K562 (cell line): ENCODE measurements around the gene SEC23A. TPM values are rescaled to one million over a fixed set of nuclear protein-coding genes. Genes with fewer than 3 reads are reported as not detected.
A peak's percentile ranks its signal among the peaks of the same experiment; 100 is the strongest.
"Not testable (repeated sequence)": the region's sequence is repeated elsewhere in the genome, so short reads cannot be mapped to it uniquely, and the experiment has no call there.

Source experiments
- ATAC-seq: fragments of 200-7000 bp; cut with Tn5 transposase; 3 replicates; pipeline ENCODE4 v1.9.1; 2020; ENCODE audit warnings: moderate library complexity
- BruUV-seq: library from RNA; stranded (reverse); fragments of 400-500 nt; replicated peaks from 2 replicates; lab custom pipeline; 2021; lab: Mats Ljungman, UMichigan
- CTCF ChIA-PET: fragments of 300-600 bp; formaldehyde crosslinking; extraction: SDS; loops from one replicate; lab custom pipeline; 2021; ENCODE audit warnings: low intra/inter-chr PET ratio; lab: Yijun Ruan, JAX
- POLR2A ChIA-PET: fragments of 300-600, 350-650 bp; sonication (Branson Sonifier 250); formaldehyde crosslinking; extraction: SDS; loops from one replicate; lab custom pipeline; 2021; ENCODE audit warnings: antibody characterized with exemption, inconsistent platforms; lab: Yijun Ruan, JAX
- DNase-seq, 4 experiments: peaks; one replicate each; pipeline versions ENCODE4 v3.0.0 to v3.0.0-alpha.2; 2011 to 2018; ENCODE audit warnings: low spot score in 3 of 4, mixed read lengths in 3 of 4; ENCODE audit errors: extremely low read depth in 1 of 4
- FAIRE-seq: peaks from 2 replicates; lab custom pipeline; 2011; peaks lifted over from hg19 to GRCh38; lab: Jason Lieb, UNC
- H2AFZ ChIP-seq: 2 replicates; pipeline ENCODE4 v1.6.0; 2011; ENCODE audit warnings: low read depth, low read length, control low read depth, inconsistent platforms
- H3K27ac ChIP-seq: fragments of 200-600 bp; 3 replicates; pipeline ENCODE4 v1.8.0; 2011; ENCODE audit warnings: low read depth, mild to moderate bottlenecking, control low read depth, inconsistent platforms, low read length, moderate library complexity, mixed read lengths; ENCODE audit errors: extremely low read depth
- H3K27me3 ChIP-seq, 2 experiments: fragments of 300-600 bp in 1 of 2; 2 replicates in 1 of 2; 3 replicates in 1 of 2; pipeline versions ENCODE4 v1.6.0 to v1.8.0; 2011; ENCODE audit warnings: inconsistent platforms in 2 of 2, low read length in 2 of 2, mild to moderate bottlenecking in 1 of 2, mixed read lengths in 1 of 2, moderate library complexity in 1 of 2; ENCODE audit not compliant: control insufficient read depth in 2 of 2, insufficient read depth in 2 of 2
- H3K36me3 ChIP-seq: fragments of 300-600 bp; 3 replicates; pipeline ENCODE4 v1.8.0; 2011; ENCODE audit warnings: mild to moderate bottlenecking, low read length, inconsistent platforms; ENCODE audit not compliant: control insufficient read depth, insufficient read depth
- H3K4me1 ChIP-seq, 2 experiments: fragments of 200-600 bp in 1 of 2; replicated peaks in 1 of 2; 2 replicates in 1 of 2; 3 replicates in 1 of 2; pipeline versions ENCODE4 v1.5.1 to v1.8.0; 2011; ENCODE audit warnings: inconsistent platforms in 2 of 2, low read length in 2 of 2, mild to moderate bottlenecking in 1 of 2, mixed read lengths in 1 of 2, moderate library complexity in 1 of 2; ENCODE audit not compliant: control insufficient read depth in 2 of 2, insufficient read depth in 2 of 2
- H3K4me2 ChIP-seq: 2 replicates; pipeline ENCODE4 v1.6.1; 2011; ENCODE audit warnings: low read length, control low read depth, inconsistent platforms, mixed read lengths; ENCODE audit not compliant: insufficient read depth
- H3K4me3 ChIP-seq: fragments of 200-600 bp; sonication (generic), shearing (Covaris generic); 2 replicates; pipeline ENCODE4 v1.5.1; 2016; ENCODE audit warnings: control low read depth, inconsistent platforms
- H3K79me2 ChIP-seq: fragments of 200-600 bp; 3 replicates; pipeline ENCODE4 v1.8.0; 2011; ENCODE audit warnings: low read length, inconsistent platforms; ENCODE audit not compliant: control insufficient read depth, insufficient read depth
- H3K9ac ChIP-seq, 2 experiments: 2 replicates each; pipeline versions ENCODE4 v1.6.0 to v1.6.1; 2011; ENCODE audit warnings: low read depth in 2 of 2, low read length in 2 of 2, control low read depth in 1 of 2, inconsistent platforms in 1 of 2, mild to moderate bottlenecking in 1 of 2, mixed read lengths in 1 of 2; ENCODE audit not compliant: insufficient read depth in 1 of 2
- H3K9me1 ChIP-seq: one replicate; pipeline ENCODE4 v1.6.0; 2011; ENCODE audit warnings: inconsistent platforms, mild to moderate bottlenecking, low read length, moderate library complexity; ENCODE audit not compliant: control insufficient read depth, insufficient read depth
- H3K9me3 ChIP-seq: replicated peaks from 2 replicates; pipeline ENCODE4 v1.5.1; 2011; ENCODE audit warnings: low read depth, low read length, inconsistent platforms; ENCODE audit not compliant: control insufficient read depth, insufficient read depth
- H4K20me1 ChIP-seq: replicated peaks from 2 replicates; pipeline ENCODE4 v1.6.1; 2011; ENCODE audit warnings: low read length, inconsistent platforms, mixed read lengths; ENCODE audit not compliant: control insufficient read depth, insufficient read depth
- HNRNPK ChIP-seq: fragments of 200-400 bp; formaldehyde crosslinking; IDR thresholded peaks from one replicate; pipeline ENCODE4 v1.6.1; 2018; ENCODE audit warnings: mild to moderate bottlenecking, low read depth, low read length; ENCODE audit not compliant: poor library complexity, severe bottlenecking
- ZNF583 ChIP-seq: fragments of 250-450 bp; sonication (Bioruptor Pico); IDR thresholded peaks from 2 replicates; pipeline ENCODE4 v1.4.0; 2020
- WGBS: fragments of 100-300 bp; shearing (Covaris generic); methylation state at CpG from one replicate; pipeline ENCODE4 v1.1.6; 2016; ENCODE audit warnings: low coverage, mixed read lengths; ENCODE audit not compliant: insufficient coverage; ENCODE audit errors: missing lambda C conversion rate; 5-methylcytosine and 5-hydroxymethylcytosine counted together
- in situ Hi-C: fragments of 300-500 bp; cut with MboI; formaldehyde crosslinking; loops from 4 replicates; pipeline ENCODE4 v1.15.0; 2018; ENCODE audit warnings: inconsistent platforms, mixed read lengths
- intact Hi-C: fragments of 100-400 bp; cut with micrococcal nuclease; formaldehyde crosslinking; loops from 2 replicates; pipeline ENCODE4 v1.14.2; 2022
- polyA plus RNA-seq, 8 experiments: library from polyadenylated mRNA; depleted of rRNA in 4 of 8; stranded (reverse) in 5 of 8; unstranded in 3 of 8; fragments of >200 nt; fragmentation: Nextera tagmentation in 2 of 8; fragmentation: Illumina TruSeq in 1 of 8; extraction: Ambion mirVana in 2 of 8; extraction: Trizol in 1 of 8; gene quantifications; 2 replicates each; pipeline versions ENCODE4 v1.2.1 to v1.2.3, GENCODE V29; 2011 to 2014; ENCODE audit warnings: inconsistent platforms in 1 of 8, missing spikeins in 1 of 8
- total RNA-seq, 7 experiments: library from RNA; depleted of rRNA in 6 of 7; stranded (reverse); fragments of >200 nt in 6 of 7; fragmentation: Illumina TruSeq in 2 of 7; extraction: Trizol in 2 of 7; gene quantifications; 2 replicates each; pipeline versions ENCODE4 v1.2.1 to v1.2.3, GENCODE V29; 2011 to 2021; ENCODE audit warnings: low replicate concordance in 1 of 7
- TF ChIP-seq, protein P1 (sequence below), 3 experiments: IDR thresholded peaks in 2 of 3; conservative IDR thresholded peaks in 1 of 3; 2 replicates each; pipeline ENCODE4 v1.5.1; 2011 to 2012; ENCODE audit warnings: low read length in 3 of 3, mild to moderate bottlenecking in 3 of 3, control low read depth in 2 of 3, improper control_type of control experiment in 1 of 3, inconsistent platforms in 1 of 3, low read depth in 1 of 3, mixed read lengths in 1 of 3, moderate library complexity in 1 of 3; ENCODE audit not compliant: insufficient read depth in 2 of 3

SEC23A gene
- total and polyA plus RNA-seq, 9 of the 15 experiments (the other 6 are each of a cell fraction or from before 2014, with no cell fraction given) = 5.5 to 47.0 (median 14.5) TPM

DNA sequence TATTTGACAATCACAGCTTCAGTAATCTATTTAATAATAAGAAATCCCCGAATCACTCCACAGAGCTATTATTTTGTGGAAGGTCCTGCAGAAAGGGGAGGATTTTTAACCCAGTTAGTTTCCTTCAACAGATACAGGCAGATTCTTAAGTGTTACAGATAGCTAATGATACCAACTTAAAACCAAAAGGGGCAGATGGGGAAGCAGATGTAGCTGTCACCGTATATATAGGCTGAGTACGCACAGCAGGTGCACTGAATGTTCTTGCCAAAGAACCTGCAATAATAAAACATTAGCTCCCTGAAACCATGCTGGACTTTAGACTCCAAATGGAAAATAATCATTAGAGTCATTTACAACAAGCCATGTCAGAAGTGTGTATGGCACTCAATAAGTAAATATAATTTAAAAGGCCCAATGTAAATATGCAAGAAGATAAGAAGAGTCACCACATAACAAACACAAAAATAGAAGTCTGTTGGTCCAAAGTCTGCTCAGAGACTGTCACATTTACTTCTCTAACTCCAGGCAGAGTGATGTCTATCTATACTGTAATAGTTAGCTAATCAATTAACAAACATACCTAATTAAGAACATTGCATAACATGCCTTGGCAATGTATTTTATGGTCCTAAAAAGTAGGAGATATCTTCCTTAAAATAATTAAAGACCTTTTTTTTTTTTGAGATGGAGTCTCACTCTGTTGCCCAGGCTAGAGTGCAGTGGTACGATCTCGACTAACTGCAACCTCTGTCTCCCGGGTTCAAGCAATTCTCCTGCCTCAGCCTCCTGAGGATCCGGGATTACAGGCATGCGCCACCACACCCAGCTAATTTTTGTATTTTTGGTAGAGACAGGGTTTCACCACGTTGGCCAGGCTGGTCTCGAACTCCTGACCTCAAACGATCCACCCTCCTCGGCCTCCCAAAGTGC lies 78.8 kb downstream of the SEC23A start (continued):
- TF ChIP-seq HNRNPK = no peak
- TF ChIP-seq ZNF583 (CRISPR knock-in tag) = no peak

DNA sequence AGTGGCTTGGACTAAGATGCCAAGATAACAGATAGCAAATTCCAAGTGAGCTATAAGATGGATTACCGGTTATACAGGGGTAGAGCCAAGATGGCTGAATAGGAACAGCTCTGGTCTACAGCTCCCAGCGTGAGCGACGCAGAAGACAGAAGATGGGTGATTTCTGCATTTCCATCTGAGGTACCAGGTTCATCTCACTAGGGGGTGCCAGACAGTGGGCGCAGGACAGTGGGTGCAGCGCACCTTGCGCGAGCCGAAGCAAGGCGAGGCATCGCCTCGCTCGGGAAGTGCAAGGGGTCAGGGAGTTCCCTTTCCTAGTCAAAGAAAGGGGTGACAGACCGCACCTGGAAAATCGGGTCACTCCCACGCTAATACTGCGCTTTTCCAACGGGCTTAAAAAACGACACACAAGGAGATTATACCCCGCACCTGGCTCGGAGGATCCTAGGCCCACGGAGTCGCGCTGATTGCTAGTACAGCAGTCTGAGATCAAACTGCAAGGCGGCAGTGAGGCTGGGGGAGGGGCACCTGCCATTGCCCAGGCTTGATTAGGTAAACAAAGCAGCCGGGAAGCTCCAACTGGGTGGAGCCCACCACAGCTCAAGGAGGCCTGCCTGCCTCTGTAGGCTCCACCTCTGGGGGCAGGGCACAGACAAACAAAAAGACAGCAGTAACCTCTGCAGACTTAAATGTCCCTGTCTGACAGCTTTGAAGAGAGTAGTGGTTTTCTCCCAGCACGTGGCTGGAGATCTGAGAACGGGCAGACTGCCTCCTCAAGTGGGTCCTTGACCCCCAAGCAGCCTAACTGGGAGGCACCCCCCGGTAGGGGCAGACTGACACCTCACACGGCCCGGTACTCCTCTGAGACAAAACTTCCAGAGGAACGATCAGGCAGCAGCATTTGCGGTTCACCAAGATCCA lies 85.7 kb downstream of the SEC23A start:
- POLR2A ChIA-PET = interaction anchor here (0.5 to 1.0 kb wide), 2 partner anchors 17 to 252 kb away, joined by 3 read pairs; no protein-coding TSS in a partner anchor
- TF ChIP-seq, protein P1, sequence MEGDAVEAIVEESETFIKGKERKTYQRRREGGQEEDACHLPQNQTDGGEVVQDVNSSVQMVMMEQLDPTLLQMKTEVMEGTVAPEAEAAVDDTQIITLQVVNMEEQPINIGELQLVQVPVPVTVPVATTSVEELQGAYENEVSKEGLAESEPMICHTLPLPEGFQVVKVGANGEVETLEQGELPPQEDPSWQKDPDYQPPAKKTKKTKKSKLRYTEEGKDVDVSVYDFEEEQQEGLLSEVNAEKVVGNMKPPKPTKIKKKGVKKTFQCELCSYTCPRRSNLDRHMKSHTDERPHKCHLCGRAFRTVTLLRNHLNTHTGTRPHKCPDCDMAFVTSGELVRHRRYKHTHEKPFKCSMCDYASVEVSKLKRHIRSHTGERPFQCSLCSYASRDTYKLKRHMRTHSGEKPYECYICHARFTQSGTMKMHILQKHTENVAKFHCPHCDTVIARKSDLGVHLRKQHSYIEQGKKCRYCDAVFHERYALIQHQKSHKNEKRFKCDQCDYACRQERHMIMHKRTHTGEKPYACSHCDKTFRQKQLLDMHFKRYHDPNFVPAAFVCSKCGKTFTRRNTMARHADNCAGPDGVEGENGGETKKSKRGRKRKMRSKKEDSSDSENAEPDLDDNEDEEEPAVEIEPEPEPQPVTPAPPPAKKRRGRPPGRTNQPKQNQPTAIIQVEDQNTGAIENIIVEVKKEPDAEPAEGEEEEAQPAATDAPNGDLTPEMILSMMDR (IDR thresholded peaks at IDR 0.05 in 2 of 3, conservative IDR thresholded peaks at IDR 0.05 in 1 of 3; ENCODE audit: insufficient read depth in 2 of 3, low read depth in 1 of 3, low read length in 3 of 3) = 0 out of 6 replicates have a peak, but pooled peaks of 1 of the 3 experiments have one; percentile 5
- in situ Hi-C loops = loop anchor here (25.0 kb wide), 1 partner anchor 305 kb away; no protein-coding TSS in a partner anchor
- H3K79me2 ChIP-seq, H3K9me3 ChIP-seq, H4K20me1 ChIP-seq, DNase-seq, H3K4me3 ChIP-seq, CTCF ChIA-PET, H3K9ac ChIP-seq, H3K4me1 ChIP-seq, H2AFZ ChIP-seq, H3K4me2 ChIP-seq, H3K36me3 ChIP-seq, H3K27ac ChIP-seq, ATAC-seq, FAIRE-seq, H3K9me1 ChIP-seq, H3K27me3 ChIP-seq, BruUV-seq: not testable (repeated sequence)
- intact Hi-C loops = loop anchor here (5.0 to 10.0 kb wide), 2 partner anchors 73 to 1115 kb away; no protein-coding TSS in a partner anchor
- 26% methylated on average over 28 of the region's 33 CpGs for WGBS
